Activated naive CD4-positive, alpha-beta T cell treated with anti-CD3 and anti-CD28 coated beads, Interleukin-2, amount 50 U/mL, for 72 hours (primary cell): ENCODE measurements around the gene CXADR. TPM values are rescaled to one million over a fixed set of nuclear protein-coding genes. Genes with fewer than 3 reads are reported as not detected.
"Not testable (repeated sequence)": the region's sequence is repeated elsewhere in the genome, so short reads cannot be mapped to it uniquely, and the experiment has no call there.

Source experiments
- ATAC-seq, 2 donors: fragments of 150-1000 bp; cut with Tn5 transposase; 2 replicates each; pipeline ENCODE4 v1.10.0; 2021; ENCODE audit warnings: mild to moderate bottlenecking in 2 of 2, moderate library complexity in 2 of 2
- DNase-seq, 2 donors: peaks; one replicate each; pipeline ENCODE4 v3.0.0; 2021 to 2022; ENCODE audit warnings: low spot score in 2 of 2
- H3K27ac Mint-ChIP-seq, 2 donors: one replicate each; pipeline ENCODE4 v1.8.0; 2022; ENCODE audit warnings: mild to moderate bottlenecking in 2 of 2, mixed read lengths in 2 of 2
- H3K36me3 Mint-ChIP-seq, 2 donors: one replicate each; pipeline ENCODE4 v1.8.0; 2022; ENCODE audit warnings: mixed read lengths in 2 of 2
- H3K9me3 Mint-ChIP-seq, 2 donors: one replicate each; pipeline ENCODE4 v1.8.0; 2022; ENCODE audit warnings: mixed read lengths in 2 of 2
- total RNA-seq, 2 donors: library from RNA; stranded (reverse); gene quantifications; one replicate each; pipeline ENCODE4 v1.2.3, GENCODE V29; 2022

The CXADR gene
- under 1 TPM; 0.14 to 0.54 TPM for total RNA-seq

DNA sequence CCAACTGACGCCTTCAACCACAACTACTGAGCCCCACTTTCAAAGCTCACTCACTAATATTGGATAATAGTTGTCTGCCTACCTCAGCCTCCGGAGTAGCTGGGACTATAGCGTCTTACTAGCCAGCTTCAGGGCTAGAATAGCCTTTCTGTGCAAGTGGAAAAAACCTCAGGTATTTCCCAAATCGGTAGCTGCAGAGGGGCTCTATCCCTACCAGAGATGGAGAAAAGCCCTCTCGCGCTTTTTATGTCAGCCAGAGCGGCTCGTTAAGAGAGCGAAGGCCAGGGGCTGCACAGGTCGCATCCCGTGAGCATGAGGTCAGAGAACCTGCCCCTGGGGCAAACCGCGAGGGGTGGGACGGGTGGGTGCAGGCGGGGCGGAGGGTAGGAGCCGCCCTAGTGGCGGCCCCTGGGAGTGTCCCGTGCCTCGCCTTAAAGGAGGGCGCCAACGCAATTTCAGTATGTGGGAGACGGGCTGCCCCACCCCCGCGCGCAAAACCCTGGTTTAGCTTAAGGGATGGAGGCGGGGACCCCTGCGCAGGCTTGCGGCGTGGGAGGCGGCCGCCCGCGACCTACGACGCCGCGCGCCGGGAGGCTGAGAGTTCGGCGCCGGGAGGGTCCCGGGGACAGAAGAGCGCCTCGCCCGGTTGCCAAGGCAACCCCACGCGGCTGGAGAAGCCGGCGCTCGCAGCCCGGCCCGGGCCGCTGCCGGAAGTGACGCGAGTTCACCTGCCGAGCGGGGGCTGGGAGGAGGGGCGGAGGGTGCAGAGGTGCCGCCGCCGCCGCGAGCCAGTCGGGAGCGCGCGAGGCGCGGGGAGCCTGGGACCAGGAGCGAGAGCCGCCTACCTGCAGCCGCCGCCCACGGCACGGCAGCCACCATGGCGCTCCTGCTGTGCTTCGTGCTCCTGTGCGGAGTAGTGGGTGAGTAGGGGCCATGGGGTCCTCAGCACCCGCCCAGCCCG is at the start of gene CXADR:
Gene CXADR (plus strand): TSS at position 791 of the 961 bp plus-strand sequence. CDS start 87 bp downstream, at position 878.
- Mint-ChIP-seq H3K27ac (no peak within 1 kb of the TSS), H3K9me3 (peaks cover 0 to 3% of the 10 kb centered on the region in 2 donors), H3K36me3 (no peaks in the 10 kb centered on the region)
- DNase-seq (peak; percentile 74), ATAC-seq (peak; percentile 88 to 91)

DNA sequence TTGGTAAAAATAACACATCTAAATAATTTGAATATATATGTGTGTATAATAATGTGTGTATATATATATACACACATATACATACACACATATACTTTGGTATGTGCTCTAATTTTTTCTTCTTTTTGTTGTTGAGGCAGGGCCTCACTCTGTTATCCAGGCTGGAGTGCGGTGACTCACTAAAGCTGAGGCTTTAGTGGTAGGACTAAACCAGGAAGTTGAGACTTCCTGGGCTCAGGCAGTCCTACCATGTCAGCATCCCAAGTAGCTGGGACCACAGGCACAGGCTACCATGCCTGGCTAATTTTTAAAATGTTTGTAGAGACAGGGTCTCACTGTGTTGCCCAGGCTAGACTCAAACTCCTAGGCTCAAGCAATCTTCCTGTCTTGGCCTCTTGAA is 46.7 kb upstream of the CXADR start:
- no peak for ATAC-seq
- no peaks in the 10 kb centered on the region for H3K36me3 Mint-ChIP-seq
- DNase-seq, result no peak
- no peaks in the 10 kb centered on the region for H3K9me3 Mint-ChIP-seq
- H3K27ac Mint-ChIP-seq, result no peak overlapping the region

DNA sequence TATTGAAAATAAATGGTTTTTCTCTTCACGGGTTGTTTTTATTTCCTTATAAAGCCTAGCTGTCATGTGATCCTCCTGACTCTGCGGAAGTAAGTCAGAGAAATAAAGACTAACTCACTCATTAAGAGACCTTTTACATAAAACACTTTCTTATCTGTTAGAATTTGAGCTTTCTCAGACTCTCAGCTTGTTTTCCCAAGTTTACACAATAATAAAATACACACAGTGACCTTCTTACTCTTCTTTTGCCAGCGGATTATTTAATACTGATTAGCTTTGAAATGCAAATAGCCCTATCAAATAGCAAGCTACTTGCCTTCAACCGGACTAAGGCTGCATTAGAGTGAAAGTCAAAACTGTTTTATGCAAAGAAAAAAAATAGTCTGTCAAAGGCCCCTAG is 45.5 kb upstream of the CXADR start:
- no peak for DNase-seq
- Mint-ChIP-seq H3K27ac (no peak overlapping the region), H3K9me3 (no peaks in the 10 kb centered on the region), H3K36me3 (no peaks in the 10 kb centered on the region)
- no peak for ATAC-seq

DNA sequence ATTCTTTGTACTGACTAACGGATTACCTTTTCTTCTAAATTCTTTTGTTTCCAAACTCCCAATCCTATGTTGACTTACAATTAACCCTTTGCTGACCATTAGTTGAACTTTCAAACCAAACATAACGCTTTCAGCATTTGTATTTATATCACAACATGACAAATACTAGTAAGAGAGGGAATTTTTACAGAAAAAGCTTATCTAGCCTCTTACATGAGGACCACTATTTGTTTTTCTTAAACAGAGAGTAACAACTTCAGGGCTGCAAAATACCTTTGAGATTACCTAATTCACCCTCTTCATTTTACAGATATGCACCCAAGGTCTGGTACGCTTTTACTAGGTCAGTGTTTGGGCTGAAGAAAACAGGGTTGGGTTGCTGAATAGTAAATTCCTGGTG is 45.0 kb upstream of the CXADR start:
- DNase-seq (no peak), ATAC-seq (no peak)
- Mint-ChIP-seq H3K27ac (no peak overlapping the region), H3K36me3 (no peaks in the 10 kb centered on the region), H3K9me3 (no peaks in the 10 kb centered on the region)

DNA sequence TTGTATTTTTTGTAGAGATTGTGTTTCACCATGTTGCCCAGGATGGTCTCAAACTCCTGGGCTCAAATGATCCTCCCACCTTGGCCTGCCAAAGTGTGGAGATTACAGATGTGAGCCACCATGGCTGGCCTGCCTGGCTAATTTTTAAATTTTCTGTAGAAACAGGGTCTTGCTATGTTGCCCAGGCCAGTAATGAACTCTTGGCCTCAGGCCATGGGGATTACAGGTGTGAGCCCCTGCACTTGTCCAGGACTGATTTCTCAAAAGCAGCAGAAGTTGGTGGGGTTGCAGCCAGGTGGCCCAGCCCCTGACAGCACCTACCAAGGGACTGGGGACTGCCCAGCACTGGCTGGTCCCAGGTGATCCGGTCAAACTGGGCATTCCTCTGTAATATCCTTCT is 44.1 kb upstream of the CXADR start:
- ATAC-seq, result no peak

DNA sequence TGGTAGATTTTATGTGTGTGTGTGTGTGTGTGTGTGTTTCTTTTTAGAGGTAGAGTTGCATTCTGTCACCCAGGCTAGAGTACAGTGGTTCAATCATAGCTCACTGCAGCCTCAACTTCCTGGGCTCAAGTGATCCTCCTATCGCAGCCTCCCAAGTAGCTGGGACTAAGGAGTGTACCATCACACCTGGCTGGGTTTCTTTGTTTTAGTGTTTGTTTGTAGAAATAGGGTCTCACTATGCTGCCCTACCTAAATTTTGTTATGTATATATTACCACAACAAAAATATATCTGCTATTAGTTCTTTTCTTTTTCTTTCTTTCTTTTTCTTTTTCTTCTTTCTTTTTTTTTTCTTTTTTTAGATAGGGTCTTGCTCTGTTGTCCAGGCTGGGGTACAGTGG is 43.1 kb upstream of the CXADR start:
- DNase-seq, result no peak
- no peak for ATAC-seq
- no peak overlapping the region for H3K27ac Mint-ChIP-seq
- peaks cover 3 to 4% of the 10 kb centered on the region in 2 donors for H3K9me3 Mint-ChIP-seq
- H3K36me3 Mint-ChIP-seq, result no peaks in the 10 kb centered on the region

More for the DNA sequence above, 44.1 kb upstream of the CXADR start:
- Mint-ChIP-seq H3K9me3 (no peaks in the 10 kb centered on the region), H3K36me3 (no peaks in the 10 kb centered on the region), H3K27ac (no peak overlapping the region)
- DNase-seq, result no peak

GRCh38 chr21:17472182-17472581 is 40.7 kb upstream of the CXADR start:
- Mint-ChIP-seq H3K9me3 (peaks cover 3 to 4% of the 10 kb centered on the region in 2 donors), H3K27ac (no peak overlapping the region), H3K36me3 (no peaks in the 10 kb centered on the region)
- DNase-seq (no peak), ATAC-seq (no peak)

DNA sequence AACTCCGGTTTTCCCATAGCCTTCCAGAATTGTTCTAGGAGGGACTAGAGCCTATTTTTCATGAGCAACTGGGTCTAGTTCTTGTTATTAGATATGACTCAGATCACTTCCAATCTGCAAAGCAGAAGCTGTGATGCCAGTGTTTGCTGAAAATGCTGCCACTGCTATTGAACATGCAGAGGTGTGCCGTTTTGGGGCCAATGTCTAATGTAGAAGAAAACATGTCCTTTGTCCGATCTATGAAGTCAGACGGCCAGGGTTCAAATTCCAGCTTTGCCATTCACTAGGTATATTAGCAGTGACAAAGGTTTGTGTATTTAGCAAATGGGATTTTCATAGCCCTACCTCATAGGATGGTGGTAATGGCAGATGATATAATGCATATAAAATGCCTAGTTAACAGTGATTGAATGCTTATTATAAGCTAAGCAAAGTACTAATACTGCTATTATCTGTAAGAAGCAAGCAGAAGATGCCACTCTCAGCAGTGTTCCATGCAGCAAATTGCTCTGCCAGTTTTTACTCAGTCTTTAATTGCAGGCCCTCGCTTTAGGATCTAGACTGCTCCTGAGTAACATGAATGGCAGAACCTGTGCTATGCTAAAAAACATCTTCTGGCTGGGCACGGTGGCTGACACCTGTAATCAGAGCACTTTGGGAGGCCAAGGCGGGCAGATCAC is 40.1 kb upstream of the CXADR start:
- Mint-ChIP-seq H3K36me3 (no peaks in the 10 kb centered on the region), H3K9me3 (peaks cover 3 to 4% of the 10 kb centered on the region in 2 donors)
- ATAC-seq, result no peak

GRCh38 chr21:17476006-17476405 is 36.8 kb upstream of the CXADR start:
- Mint-ChIP-seq H3K36me3 (no peaks in the 10 kb centered on the region), H3K27ac (no peak overlapping the region), H3K9me3 (peaks cover 3 to 4% of the 10 kb centered on the region in 2 donors)
- no peak for ATAC-seq
- DNase-seq, result no peak

More for the DNA sequence above, 40.1 kb upstream of the CXADR start:
- no peak overlapping the region for H3K27ac Mint-ChIP-seq
- no peak for DNase-seq

GRCh38 chr21:17478156-17478555 is 34.7 kb upstream of the CXADR start:
- DNase-seq, ATAC-seq, H3K36me3 Mint-ChIP-seq, H3K27ac Mint-ChIP-seq, H3K9me3 Mint-ChIP-seq: not testable (repeated sequence)

GRCh38 chr21:17479606-17480005 is 33.2 kb upstream of the CXADR start:
- ATAC-seq (no peak), DNase-seq (no peak)
- H3K36me3 Mint-ChIP-seq, result no peaks in the 10 kb centered on the region
- no peak overlapping the region for H3K27ac Mint-ChIP-seq
- H3K9me3 Mint-ChIP-seq, result no peaks in the 10 kb centered on the region

DNA sequence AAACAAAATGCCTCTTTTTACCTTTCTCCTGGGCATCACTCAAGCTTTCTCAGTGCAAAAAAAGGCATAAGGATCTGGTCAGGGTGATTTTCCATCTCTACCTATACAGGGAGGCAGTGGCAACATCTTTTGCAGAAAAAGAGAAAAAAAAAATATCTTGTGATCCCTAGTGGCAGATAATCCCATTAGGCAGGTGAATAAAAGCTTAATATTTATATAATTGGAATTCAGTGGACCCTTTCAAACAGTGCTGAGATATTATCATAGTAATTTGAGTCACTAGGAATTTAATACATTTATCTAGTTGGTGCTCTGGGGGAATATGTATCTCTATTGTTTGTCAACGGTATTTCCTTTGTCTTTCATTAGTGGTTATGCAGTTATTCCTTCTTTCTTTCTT is 29.9 kb upstream of the CXADR start:
- ATAC-seq (no peak), DNase-seq (no peak)
- Mint-ChIP-seq H3K9me3 (no peaks in the 10 kb centered on the region), H3K36me3 (no peaks in the 10 kb centered on the region), H3K27ac (no peak overlapping the region)

DNA sequence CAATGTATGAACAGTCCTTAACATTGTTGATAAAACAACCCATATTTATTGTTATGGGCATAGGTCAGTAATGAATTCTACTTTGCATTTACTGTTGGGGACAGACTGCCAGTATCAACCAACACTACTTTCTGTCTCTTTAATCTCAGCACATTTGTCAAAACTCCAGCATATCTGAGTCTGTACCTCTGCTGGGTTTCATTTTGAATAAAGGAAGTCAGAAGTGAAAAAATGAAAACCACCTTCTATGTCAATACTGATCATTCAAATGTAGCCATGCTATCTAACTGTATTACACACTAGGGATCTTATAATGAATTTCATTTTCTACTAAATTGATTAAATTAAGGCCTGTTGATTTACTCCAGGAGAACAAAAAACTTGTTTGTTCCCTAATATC is 24.2 kb upstream of the CXADR start:
- Mint-ChIP-seq H3K9me3 (no peaks in the 10 kb centered on the region), H3K36me3 (no peaks in the 10 kb centered on the region), H3K27ac (no peak overlapping the region)
- DNase-seq (no peak), ATAC-seq (peak; percentile 56 to 90)

DNA sequence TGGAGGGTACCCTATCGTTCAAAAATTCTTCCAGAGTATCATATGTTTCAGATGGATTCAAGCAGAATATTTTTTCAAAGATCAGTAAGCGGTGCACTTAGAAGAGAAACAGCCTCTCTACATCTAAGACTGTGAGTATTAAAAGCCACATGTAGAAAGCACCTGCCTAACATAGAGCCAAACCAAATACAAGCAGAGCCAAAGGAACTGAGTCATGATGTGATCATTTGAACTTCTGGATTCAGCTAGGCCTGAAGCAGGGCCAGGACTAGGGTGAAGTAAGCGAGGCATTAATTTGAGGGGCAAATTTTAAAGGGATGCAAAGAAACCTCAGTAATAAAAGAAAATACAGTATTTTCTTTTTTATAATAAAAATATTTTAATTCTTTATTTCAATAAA is 23.3 kb upstream of the CXADR start:
- DNase-seq, H3K9me3 Mint-ChIP-seq, H3K36me3 Mint-ChIP-seq, H3K27ac Mint-ChIP-seq: not testable (repeated sequence)
- peak; percentile 41 to 75 for ATAC-seq

GRCh38 chr21:17491716-17492414 is 21.0 kb upstream of the CXADR start:
- ATAC-seq (peak; percentile 44), DNase-seq (no peak)
- Mint-ChIP-seq H3K27ac (no peak overlapping the region), H3K36me3 (no peaks in the 10 kb centered on the region), H3K9me3 (no peaks in the 10 kb centered on the region)

DNA sequence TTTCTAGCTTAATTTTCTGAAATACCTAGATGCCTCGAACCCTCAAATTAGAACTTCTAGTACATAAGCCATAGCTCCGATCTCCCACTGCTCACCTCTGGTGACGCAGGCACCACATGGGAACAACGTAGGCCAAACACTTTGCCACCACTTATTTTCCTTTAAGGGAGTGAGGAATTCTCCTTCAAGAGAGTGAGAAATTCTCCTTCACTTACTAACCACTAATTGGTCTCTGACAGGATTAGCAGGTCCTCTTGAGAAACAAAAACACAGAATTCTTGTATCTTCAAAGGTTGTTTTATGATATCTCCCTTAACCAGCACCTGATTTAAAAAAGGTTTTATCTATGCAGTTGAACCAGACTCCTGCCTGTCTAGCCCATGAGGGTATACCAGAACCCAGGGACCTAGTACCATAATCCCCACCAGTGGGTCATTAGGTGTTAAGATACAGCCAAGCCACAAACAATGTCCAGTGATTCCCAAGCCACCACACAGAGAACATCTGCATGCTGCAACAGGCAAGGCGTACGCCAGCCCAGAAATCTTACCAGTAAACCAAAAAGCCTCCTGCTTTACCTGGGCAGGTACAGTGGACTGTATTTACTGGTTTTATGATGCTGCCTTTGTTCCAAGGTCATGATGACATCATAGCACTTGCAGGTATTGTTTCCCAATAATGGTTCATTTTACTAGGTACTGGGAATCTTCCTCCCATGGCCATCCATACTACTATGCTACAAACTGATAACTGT is 20.3 kb upstream of the CXADR start:
- ATAC-seq, result no peak
- no peak overlapping the region for H3K27ac Mint-ChIP-seq

More for the DNA sequence above, 20.3 kb upstream of the CXADR start:
- Mint-ChIP-seq H3K36me3 (no peaks in the 10 kb centered on the region), H3K9me3 (no peaks in the 10 kb centered on the region)
- no peak for DNase-seq
